Measurements from ENCODE around the gene CHST8. TPM values are rescaled to one million over a fixed set of nuclear protein-coding genes. Genes with fewer than 3 reads are reported as not detected.

CHST8 gene
- total and polyA plus RNA-seq, 2 experiments from 2014 or later = 9.3 to 38.2 TPM

DNA sequence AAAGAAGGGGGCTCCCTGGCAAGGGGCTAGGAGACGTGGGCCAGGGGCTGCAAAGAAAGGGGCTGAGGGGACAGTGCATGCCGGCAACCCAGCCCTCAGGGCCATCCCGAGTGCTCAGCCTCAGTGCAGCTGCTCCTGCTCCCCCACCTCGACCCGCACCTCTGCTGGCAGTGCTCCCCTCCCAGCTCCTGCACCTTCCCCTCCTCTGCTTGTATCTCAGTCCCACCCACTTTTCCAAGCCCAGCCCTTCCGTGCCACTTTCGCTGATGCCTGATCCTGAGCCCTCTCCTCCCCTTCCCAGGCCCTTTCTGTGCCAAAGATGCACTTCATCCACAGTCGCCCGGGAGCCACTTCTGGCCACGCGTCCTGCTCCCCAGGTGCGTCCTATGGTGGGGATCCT is 105.0 kb downstream of the CHST8 start:
- Mint-ChIP-seq H3K27me3 (ENCODE audit: insufficient read depth, low read depth, poor library complexity) (peaks cover 12% of the 10 kb centered on the region), H3K4me3 (no peak overlapping the region), H3K4me1 (peaks cover 13% of the 10 kb centered on the region; the same call in 2 of the 3 replicates), H3K27ac (peak overlapping the region; percentile 52; the same call in 1 of the 2 replicates), H3K36me3 (ENCODE audit: low read depth) (peaks cover 3% of the 10 kb centered on the region; the same call in 1 of the 3 replicates), H3K9me3 (no peaks in the 10 kb centered on the region; the same call in 2 of the 3 replicates)
- Histone ChIP-seq H3F3A (replicated peaks; ENCODE audit: low read depth) (no peaks in the 10 kb centered on the region), H2AFZ (no peak overlapping the region), H3K79me2 (replicated peaks; ENCODE audit: insufficient read depth) (no peaks in the 10 kb centered on the region), H3K27ac (ENCODE audit: low read depth) (no peak overlapping the region), H3K4me1 (ENCODE audit: insufficient read depth) (no peaks in the 10 kb centered on the region), H3K36me3 (ENCODE audit: insufficient read depth) (no peaks in the 10 kb centered on the region), H3K4me2 (no peak overlapping the region), H4K20me1 (replicated peaks; ENCODE audit: insufficient read depth) (no peaks in the 10 kb centered on the region), H3K9me2 (ENCODE audit: insufficient read depth) (peaks cover 2% of the 10 kb centered on the region; the same call in 1 of the 2 replicates), H3K4me3 (no peak overlapping the region), H3K27me3 (ENCODE audit: insufficient read depth) (no peaks in the 10 kb centered on the region)
- ATAC-seq (no peak; the same call in 2 of the 3 replicates), DNase-seq (ENCODE audit: low spot score) (no peak)
- TF ChIP-seq POLR2AphosphoS5 (IDR thresholded peaks at IDR 0.05; ENCODE audit: low read depth) = no peak
- no peak for TF ChIP-seq ZNF114 (CRISPR knock-in tag; IDR thresholded peaks at IDR 0.05)
- TF ChIP-seq, protein P1, sequence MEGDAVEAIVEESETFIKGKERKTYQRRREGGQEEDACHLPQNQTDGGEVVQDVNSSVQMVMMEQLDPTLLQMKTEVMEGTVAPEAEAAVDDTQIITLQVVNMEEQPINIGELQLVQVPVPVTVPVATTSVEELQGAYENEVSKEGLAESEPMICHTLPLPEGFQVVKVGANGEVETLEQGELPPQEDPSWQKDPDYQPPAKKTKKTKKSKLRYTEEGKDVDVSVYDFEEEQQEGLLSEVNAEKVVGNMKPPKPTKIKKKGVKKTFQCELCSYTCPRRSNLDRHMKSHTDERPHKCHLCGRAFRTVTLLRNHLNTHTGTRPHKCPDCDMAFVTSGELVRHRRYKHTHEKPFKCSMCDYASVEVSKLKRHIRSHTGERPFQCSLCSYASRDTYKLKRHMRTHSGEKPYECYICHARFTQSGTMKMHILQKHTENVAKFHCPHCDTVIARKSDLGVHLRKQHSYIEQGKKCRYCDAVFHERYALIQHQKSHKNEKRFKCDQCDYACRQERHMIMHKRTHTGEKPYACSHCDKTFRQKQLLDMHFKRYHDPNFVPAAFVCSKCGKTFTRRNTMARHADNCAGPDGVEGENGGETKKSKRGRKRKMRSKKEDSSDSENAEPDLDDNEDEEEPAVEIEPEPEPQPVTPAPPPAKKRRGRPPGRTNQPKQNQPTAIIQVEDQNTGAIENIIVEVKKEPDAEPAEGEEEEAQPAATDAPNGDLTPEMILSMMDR (conservative IDR thresholded peaks at IDR 0.05; ENCODE audit: low read depth in 2 of 2) = no peak
- TF ChIP-seq, protein P2, sequence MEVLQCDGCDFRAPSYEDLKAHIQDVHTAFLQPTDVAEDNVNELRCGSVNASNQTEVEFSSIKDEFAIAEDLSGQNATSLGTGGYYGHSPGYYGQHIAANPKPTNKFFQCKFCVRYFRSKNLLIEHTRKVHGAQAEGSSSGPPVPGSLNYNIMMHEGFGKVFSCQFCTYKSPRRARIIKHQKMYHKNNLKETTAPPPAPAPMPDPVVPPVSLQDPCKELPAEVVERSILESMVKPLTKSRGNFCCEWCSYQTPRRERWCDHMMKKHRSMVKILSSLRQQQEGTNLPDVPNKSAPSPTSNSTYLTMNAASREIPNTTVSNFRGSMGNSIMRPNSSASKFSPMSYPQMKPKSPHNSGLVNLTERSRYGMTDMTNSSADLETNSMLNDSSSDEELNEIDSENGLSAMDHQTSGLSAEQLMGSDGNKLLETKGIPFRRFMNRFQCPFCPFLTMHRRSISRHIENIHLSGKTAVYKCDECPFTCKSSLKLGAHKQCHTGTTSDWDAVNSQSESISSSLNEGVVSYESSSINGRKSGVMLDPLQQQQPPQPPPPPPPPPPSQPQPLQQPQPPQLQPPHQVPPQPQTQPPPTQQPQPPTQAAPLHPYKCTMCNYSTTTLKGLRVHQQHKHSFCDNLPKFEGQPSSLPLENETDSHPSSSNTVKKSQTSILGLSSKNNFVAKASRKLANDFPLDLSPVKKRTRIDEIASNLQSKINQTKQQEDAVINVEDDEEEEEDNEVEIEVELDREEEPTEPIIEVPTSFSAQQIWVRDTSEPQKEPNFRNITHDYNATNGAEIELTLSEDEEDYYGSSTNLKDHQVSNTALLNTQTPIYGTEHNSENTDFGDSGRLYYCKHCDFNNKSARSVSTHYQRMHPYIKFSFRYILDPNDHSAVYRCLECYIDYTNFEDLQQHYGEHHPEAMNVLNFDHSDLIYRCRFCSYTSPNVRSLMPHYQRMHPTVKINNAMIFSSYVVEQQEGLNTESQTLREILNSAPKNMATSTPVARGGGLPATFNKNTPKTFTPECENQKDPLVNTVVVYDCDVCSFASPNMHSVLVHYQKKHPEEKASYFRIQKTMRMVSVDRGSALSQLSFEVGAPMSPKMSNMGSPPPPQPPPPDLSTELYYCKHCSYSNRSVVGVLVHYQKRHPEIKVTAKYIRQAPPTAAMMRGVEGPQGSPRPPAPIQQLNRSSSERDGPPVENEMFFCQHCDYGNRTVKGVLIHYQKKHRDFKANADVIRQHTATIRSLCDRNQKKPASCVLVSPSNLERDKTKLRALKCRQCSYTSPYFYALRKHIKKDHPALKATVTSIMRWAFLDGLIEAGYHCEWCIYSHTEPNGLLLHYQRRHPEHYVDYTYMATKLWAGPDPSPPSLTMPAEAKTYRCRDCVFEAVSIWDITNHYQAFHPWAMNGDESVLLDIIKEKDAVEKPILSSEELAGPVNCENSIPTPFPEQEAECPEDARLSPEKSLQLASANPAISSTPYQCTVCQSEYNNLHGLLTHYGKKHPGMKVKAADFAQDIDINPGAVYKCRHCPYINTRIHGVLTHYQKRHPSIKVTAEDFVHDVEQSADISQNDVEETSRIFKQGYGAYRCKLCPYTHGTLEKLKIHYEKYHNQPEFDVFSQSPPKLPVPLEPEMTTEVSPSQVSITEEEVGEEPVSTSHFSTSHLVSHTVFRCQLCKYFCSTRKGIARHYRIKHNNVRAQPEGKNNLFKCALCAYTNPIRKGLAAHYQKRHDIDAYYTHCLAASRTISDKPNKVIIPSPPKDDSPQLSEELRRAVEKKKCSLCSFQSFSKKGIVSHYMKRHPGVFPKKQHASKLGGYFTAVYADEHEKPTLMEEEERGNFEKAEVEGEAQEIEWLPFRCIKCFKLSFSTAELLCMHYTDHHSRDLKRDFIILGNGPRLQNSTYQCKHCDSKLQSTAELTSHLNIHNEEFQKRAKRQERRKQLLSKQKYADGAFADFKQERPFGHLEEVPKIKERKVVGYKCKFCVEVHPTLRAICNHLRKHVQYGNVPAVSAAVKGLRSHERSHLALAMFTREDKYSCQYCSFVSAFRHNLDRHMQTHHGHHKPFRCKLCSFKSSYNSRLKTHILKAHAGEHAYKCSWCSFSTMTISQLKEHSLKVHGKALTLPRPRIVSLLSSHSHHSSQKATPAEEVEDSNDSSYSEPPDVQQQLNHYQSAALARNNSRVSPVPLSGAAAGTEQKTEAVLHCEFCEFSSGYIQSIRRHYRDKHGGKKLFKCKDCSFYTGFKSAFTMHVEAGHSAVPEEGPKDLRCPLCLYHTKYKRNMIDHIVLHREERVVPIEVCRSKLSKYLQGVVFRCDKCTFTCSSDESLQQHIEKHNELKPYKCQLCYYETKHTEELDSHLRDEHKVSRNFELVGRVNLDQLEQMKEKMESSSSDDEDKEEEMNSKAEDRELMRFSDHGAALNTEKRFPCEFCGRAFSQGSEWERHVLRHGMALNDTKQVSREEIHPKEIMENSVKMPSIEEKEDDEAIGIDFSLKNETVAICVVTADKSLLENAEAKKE (CRISPR knock-in tag; IDR thresholded peaks at IDR 0.05) = no peak
- no peak for TF ChIP-seq ZNF331 (CRISPR knock-in tag; IDR thresholded peaks at IDR 0.05; ENCODE audit: low read depth)

All from GM23338 (cell line).